ENCODE measurements around the gene TBCD.

TBCD gene

DNA sequence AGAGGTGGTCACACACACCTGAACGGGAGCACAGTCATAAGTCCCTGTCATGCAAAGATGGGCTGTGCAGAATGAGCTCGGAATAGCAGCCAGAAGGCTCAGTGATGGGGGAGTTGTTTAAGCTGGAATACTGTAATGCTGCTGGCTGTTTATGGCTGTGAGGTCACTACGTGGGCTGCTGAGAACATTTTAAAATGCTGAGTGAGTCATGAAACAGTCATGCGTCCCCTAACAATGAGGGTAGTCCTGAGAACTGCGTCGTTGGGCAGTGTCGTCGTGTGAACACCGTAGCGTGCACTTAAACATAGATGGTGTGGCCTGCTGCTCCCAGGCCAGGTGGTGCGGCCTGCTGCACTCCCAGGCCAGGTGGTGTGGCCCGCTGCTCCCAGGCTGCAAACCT is 39.7 kb downstream of the TBCD start:
- no peak for DNase-seq

DNA sequence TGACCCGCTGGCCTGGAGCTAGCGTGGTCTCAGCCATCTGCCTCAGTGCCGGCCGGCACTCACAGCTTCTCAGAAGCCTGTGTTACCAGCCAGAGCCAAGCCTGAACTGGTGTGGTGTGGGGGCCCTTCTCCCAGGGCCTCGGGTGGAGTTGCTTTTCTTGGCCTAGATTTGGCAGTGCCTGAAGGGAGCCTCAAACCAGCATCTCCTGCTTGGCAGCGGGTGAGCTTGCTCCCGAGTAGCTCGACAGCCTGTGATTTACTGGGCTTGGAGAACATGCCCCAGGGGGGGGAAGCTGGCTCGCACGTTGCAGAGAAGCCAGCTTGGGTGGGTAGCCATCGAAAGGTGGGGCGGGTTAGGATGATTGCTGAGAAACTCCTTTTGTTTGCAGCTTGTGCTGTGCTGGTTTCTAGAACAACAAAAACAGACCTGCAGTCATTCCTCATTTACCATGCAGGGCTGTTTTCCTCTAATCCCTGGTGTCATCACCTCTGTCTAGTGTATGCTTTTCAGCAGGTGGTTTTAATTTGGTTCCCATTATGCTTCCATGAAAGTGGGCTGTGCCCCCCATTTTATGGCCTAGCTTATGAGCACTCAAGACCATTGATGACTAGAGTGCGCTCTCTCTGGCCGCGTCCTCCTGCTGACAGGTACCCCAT is 42.2 kb downstream of the TBCD start:
- DNase-seq, result no peak

DNA sequence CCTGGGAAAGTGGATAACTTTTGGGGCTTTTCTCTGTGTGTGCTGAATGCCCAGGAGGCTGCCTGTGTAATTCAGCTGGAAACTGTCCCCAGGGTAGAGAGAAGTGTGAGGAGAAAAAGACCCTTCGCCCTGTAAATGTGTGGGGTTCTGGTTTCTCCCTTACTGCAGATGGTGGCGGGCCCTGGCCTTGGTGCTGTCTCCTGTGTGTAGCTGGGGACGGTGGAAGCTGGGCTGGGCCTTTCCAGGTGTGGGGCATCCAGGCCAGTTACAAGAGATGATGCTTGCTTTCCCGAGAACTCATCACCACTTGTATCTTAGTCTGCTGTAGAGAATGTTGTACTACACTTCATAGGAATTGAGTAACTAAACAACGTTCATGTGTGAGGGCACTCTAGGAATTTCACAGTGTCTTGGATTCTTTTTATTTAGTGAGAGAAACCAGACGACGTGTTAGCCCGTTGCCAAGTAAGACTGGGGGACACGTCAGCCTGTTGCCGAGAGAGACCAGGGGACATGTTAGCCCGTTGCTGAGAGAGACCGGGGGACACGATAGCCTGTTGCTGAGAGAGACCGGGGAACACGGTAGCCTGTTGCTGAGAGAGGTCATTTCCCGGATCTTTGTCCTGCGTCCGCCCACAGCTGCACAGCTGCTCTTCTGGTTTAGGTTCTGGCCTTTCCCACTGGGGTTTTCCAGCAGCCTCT is 43.1 kb downstream of the TBCD start:
- no peak for DNase-seq

GRCh38 chr17:82795615-82796014 is 43.8 kb downstream of the TBCD start:
- DNase-seq, result no peak

DNA sequence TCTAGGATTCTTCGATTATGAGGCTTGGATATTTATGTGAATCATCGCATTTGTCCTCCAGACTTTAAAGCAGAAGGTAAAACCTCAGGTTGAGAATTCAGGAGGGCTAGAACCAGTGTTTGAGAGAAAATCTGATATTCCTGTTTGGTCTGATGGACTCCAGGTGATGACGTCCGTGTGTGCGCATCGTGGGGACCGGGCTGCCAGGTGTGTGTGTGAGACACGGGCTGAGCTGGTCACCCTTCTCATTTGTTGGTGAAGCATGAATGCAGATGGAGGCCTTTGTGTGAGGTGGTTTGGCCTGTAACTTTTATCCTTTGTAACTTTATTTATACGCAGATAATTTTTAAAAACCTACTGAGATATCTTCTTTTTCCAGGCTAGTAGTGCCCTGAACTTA is 45.2 kb downstream of the TBCD start:
- no peak for DNase-seq

DNA sequence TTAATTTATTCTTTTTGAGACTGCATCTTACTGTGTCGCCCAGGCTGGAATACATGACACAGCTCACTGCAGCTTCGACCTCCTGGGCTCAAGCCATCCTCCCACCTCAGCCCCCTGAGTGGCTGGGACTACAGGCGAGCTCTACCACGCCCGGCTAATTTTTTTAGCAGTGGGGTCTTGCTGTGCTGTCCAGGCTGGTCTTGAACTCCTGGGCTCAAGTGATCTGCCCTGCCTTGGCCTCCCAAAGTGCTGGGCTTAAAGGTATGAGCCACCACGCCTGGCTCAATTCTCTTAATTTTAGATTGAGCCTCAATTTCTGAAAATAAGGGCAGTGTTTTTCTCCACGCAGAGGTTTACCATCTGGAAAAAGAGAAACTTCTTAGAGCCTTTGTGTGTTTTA is 46.9 kb downstream of the TBCD start:
- DNase-seq, result no peak

DNA sequence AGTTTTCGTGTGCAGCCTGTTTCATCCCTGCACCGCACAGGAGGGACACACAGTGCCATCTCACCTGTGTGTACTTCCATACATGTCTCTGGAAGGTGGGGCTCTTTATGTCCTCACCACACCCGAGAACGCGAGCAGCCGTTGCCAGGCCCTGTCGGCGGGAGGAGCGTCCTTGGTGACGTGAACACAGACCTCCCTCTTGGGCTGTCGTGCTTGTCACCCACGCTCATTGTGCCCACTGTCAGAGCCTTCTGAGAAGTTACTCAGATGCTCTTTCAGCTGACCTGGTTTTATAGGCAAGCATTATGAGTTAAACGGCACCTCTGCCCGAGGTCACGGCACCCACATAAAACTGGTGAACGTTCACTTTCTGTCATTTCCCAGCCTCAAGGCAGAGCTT is 47.7 kb downstream of the TBCD start:
- no peak for DNase-seq

GRCh38 chr17:82800885-82801284 is 49.0 kb downstream of the TBCD start:
- no peak for DNase-seq

GRCh38 chr17:82801377-82801970 is 49.6 kb downstream of the TBCD start:
- no peak for DNase-seq

DNA sequence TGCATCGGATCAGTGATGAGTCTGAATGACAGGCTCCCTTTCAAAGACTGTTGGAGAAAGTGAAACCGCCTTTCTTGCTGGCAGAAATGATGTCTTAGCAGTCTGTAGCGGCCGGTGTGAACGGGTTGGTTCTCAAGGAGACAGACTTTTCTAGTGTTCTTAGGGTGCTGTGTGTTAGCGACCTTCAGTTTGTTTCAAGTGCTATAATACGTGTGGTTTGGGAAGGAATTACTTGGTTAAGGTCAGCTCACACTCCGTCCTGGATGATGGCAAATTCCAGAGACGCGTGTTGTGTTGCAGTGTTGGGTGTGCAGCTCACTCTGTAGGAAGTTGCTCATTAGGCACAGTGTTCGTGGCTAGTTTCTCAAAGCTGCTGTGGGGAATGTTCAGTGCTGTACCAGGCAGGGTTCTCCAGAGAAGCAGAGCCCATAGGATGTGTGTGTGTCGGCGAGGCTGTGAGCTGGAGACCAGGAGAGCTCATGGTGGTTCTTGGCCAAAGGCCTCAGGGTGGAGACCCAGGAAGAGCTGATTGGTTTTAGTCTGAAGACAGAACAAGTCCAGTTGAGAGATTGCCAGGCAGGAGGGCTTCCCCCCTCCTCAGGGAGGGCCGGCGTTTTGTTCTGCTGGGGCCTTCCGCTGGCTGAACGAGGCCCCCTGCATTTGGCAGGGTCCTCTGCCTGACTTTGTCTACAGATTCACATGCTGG is 50.4 kb downstream of the TBCD start:
- DNase-seq, result no peak

DNA sequence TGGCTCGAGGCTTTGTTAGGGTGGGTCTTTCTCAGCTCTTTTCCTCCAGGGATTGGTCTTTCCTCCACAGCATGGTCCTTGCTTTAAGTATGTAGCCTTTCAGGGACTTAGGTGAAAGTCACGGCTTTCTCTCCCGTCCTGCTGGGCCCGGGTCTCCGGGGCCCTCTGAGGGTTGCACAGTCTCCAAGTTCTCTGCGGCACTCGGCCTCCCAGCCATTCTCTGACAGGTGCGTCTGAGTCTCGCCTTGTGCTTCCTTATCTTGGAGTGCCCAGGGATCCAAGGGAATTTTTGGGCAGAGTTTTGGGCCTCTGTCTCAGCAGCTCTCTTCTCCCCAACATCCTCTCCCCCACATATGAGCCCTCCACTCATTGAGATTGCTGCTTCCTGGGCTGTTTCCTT is 51.3 kb downstream of the TBCD start:
- DNase-seq, result no peak

DNA sequence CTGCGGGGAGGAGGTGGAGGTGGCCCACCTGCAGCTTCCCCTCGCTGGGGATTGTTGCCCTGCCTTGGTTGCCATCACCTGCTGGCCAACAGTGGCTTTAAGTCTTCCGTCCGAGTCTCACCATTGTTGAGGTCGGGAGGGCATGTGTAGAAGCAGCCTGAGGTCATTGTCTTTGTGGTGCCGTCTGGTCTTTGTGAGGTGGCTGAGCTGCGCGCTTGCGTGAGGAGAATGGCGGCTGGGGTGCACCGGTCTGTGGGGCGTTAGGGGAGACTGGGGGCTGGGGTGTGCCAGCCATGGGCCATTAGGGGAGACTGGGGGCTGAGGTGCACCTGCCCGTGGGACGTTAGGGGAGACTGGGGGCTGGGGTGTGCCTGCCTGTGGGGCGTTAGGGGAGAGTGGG is 51.7 kb downstream of the TBCD start:
- DNase-seq, result no peak

- no peak for DNase-seq
These were observed 52.8 kb downstream of the TBCD start for GRCh38 chr17:82804442-82805191.

DNA sequence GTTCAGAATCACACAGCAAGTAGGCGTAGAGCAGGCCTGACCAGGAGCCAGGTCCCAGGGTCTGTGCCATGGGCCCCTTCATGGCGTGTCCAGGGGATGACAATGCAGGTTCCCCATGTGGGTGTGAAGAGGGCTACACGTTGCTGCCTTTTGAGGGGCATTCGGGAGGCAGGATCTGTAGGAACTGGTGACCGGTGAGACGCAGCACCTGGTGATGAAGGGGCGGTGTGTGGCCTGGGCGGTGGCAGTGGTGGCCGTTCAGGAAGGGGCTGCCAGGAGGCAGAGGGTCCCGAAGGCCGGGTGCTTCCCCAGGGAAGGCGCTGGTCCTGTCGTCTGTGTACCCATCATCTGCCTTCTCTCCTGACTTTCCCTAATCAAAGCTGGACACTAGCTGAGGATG is 53.4 kb downstream of the TBCD start:
- no peak for DNase-seq

DNA sequence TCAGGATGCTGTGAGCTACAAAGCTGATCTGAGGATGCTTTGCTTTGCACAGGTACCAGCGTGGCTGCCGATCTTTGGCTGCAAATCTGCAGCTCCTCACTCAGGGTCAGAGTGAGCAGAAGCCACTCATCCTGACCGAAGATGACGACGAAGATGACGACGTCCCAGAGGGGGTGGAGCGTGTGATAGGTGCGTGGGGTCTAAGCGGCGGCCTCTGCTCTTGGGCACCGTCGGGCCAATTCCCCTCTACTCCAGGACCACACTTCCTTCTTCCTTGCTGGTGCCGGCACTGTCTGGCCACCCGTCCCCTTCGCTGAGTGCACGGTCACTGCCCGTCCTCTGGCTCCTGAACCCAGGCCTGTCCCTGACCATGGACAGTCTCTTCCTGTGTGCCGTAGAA is 54.0 kb downstream of the TBCD start:
- no peak for DNase-seq

DNA sequence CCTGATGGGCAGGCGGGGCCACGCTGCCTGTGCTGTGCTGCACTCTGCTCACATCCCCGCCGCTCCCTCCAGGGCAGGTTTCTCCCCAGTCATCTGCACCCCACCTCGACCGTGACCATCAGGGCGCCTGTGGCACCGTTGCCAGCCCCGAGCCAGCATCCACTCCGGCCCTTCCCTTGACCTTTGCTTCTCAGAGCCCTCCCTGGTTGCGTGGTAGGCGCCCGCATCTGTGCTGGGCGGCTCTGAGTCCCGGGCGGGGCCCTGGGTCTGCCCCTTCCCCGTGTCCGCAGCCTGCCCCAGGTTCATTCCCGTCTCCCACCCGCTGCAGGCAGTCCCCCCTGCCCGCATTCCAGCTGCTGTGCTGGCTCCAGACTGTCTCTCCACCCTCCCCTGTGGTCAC is 54.8 kb downstream of the TBCD start:
- DNase-seq, result no peak

- DNase-seq, result no peak
These were observed 55.2 kb downstream of the TBCD start for GRCh38 chr17:82807101-82807500.

DNA sequence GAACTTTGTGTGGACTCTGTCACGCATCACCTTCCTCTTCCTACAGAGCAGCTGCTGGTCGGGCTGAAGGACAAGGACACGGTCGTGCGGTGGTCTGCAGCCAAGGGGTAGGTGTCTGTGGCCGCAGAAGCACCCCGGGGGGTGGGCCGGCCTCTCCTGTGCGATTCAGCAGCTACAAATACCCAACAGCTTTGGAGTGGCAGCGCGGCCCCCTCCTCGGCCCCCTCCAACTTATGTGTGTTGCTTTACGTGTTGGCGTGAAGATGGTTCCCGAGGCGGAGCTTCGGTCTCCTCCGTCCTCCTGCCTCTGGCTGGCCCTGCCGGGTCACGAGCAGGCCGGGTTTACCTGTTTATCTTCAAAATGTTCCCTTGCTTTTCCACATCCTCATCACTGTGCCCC is 55.7 kb downstream of the TBCD start:
- no peak for DNase-seq

DNA sequence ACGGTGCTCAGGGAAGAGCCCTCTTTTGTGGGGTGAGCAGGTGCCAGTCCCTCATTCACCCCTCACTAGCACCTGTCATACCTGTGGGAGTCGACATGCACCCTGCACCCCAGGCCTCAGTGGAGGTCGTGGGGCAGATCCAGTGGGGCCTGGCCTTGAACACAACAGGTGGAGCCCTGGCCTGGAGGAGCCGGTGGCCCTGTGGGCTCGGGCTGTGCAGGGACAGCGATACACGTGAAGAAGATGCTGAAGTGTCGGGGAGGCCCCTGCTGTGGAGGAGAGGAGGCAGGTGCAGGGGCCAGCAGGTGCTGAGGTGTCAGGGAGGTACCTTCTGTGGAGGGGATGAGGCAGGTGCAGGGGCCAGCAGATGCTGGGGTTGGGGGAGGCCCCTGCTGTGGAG is 56.1 kb downstream of the TBCD start:
- DNase-seq, result no peak

- DNase-seq, result no peak
These were observed 57.3 kb downstream of the TBCD start for GRCh38 chr17:82808921-82809905.

GRCh38 chr17:82810644-82811430 is 59.0 kb downstream of the TBCD start:
- DNase-seq, result no peak
